Measurements from ENCODE around the gene NRXN3.

DNA sequence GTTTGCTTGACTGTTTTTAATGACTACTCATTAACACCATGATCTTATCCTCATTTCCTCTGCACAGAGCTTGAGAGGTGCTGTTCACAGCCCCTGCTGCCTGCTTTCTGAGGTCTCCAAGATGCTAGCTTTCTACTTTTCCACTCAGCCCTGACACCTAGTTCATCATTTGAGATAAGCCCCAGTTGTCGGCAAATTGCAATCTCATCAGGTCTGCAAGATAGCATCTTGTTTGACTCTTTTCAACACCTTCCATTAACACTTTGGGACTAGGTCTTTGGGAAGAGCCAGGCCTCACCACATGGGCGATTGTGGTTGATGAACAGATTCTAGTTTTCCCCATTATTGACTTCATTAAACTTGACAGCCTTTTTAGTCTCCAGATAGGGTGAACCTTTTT, 1136.4 kb downstream of the NRXN3 start:
- TF ChIP-seq, protein P1, sequence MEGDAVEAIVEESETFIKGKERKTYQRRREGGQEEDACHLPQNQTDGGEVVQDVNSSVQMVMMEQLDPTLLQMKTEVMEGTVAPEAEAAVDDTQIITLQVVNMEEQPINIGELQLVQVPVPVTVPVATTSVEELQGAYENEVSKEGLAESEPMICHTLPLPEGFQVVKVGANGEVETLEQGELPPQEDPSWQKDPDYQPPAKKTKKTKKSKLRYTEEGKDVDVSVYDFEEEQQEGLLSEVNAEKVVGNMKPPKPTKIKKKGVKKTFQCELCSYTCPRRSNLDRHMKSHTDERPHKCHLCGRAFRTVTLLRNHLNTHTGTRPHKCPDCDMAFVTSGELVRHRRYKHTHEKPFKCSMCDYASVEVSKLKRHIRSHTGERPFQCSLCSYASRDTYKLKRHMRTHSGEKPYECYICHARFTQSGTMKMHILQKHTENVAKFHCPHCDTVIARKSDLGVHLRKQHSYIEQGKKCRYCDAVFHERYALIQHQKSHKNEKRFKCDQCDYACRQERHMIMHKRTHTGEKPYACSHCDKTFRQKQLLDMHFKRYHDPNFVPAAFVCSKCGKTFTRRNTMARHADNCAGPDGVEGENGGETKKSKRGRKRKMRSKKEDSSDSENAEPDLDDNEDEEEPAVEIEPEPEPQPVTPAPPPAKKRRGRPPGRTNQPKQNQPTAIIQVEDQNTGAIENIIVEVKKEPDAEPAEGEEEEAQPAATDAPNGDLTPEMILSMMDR (IDR thresholded peaks at IDR 0.05) = no peak
- no peak for TF ChIP-seq POLR2A (IDR thresholded peaks at IDR 0.05)
